RWPE2 (cell line): Measurements from ENCODE around the gene TBC1D21.

Experiments used
- ATAC-seq: fragments of 200-7000 bp; cut with Tn5 transposase; 3 replicates; pipeline ENCODE4 v1.9.1; 2021; ENCODE audit warnings: low read depth
- DNase-seq: peaks from one replicate; pipeline ENCODE4 v3.0.0-alpha.2; 2020; ENCODE audit warnings: low spot score
- H3K27ac ChIP-seq: fragments of 450-650 bp; 2 replicates; pipeline ENCODE4 v1.5.1; 2017; ENCODE audit warnings: mild to moderate bottlenecking; ENCODE audit not compliant: poor library complexity, severe bottlenecking
- H3K27me3 ChIP-seq: fragments of 250-450 bp; sonication (Bioruptor Pico); 2 replicates; pipeline ENCODE4 v1.5.1; 2021; ENCODE audit warnings: mild to moderate bottlenecking, moderate library complexity; ENCODE audit not compliant: insufficient read depth, poor library complexity, severe bottlenecking
- H3K36me3 ChIP-seq: fragments of 250-450 bp; sonication (Bioruptor Pico); 2 replicates; pipeline ENCODE4 v1.5.1; 2020; ENCODE audit warnings: low read depth, mild to moderate bottlenecking, moderate library complexity
- H3K4me1 ChIP-seq: fragments of 250-450 bp; sonication (Bioruptor Pico); 2 replicates; pipeline ENCODE4 v1.5.1; 2021; ENCODE audit warnings: mild to moderate bottlenecking, moderate library complexity; ENCODE audit not compliant: insufficient read depth, poor library complexity, severe bottlenecking
- H3K4me3 ChIP-seq: fragments of 250-450 bp; sonication (Bioruptor Pico); 2 replicates; pipeline ENCODE4 v1.5.1; 2021; ENCODE audit warnings: mild to moderate bottlenecking, moderate library complexity; ENCODE audit not compliant: severe bottlenecking
- H3K9me3 ChIP-seq: fragments of 250-450 bp; sonication (Bioruptor Pico); 2 replicates; pipeline ENCODE4 v1.5.1; 2021; ENCODE audit warnings: mild to moderate bottlenecking, moderate library complexity; ENCODE audit not compliant: severe bottlenecking
- TF ChIP-seq, protein P1 (sequence below): fragments of 450-650 bp; IDR thresholded peaks from one replicate; pipeline ENCODE4 v1.5.1; 2017; ENCODE audit warnings: mild to moderate bottlenecking, moderate library complexity; ENCODE audit not compliant: poor library complexity, severe bottlenecking

TBC1D21 gene

DNA sequence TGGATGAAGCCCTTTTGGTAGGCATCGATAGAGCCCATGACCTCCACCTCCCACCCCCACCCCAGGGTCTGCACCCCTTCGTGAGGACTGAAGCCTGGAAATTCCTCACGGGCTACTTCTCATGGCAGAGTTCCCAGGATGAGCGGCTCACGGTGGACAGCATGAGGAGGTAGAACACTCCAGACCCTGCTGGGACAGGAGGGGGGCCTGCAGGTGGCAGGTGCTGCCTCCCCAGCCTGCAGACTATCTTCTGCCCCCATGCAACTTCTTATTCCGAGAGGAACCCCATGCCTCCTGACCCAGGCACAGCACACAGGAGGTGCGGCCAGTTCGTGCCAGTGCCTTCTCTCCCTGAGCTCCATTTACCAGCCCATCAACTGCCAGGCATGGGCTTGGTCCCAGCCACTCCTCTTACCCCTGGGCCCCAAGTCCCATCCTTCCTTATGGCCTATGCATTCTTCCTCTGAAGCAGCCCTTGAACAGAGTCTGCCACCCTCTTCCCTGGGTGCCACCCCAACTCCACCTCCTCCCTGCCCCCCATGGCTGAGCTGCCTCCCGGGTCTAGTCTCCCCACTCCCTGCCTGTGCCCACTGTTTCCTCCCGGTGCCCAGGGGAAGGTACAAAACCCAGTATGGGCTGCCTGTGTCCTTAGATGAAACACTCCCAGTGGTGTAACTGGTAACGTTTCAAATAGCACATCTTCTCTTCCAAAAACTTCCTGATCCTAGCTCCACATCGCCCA lies 8.4 kb downstream of the TBC1D21 start:
- peak; percentile 56 for DNase-seq
- TF ChIP-seq, protein P1, sequence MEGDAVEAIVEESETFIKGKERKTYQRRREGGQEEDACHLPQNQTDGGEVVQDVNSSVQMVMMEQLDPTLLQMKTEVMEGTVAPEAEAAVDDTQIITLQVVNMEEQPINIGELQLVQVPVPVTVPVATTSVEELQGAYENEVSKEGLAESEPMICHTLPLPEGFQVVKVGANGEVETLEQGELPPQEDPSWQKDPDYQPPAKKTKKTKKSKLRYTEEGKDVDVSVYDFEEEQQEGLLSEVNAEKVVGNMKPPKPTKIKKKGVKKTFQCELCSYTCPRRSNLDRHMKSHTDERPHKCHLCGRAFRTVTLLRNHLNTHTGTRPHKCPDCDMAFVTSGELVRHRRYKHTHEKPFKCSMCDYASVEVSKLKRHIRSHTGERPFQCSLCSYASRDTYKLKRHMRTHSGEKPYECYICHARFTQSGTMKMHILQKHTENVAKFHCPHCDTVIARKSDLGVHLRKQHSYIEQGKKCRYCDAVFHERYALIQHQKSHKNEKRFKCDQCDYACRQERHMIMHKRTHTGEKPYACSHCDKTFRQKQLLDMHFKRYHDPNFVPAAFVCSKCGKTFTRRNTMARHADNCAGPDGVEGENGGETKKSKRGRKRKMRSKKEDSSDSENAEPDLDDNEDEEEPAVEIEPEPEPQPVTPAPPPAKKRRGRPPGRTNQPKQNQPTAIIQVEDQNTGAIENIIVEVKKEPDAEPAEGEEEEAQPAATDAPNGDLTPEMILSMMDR, result no peak
- Histone ChIP-seq H3K27me3 (no peaks in the 10 kb centered on the region), H3K9me3 (no peaks in the 10 kb centered on the region), H3K27ac (no peak overlapping the region), H3K4me1 (no peaks in the 10 kb centered on the region), H3K36me3 (no peaks in the 10 kb centered on the region), H3K4me3 (no peak overlapping the region)
- ATAC-seq, result no peak

DNA sequence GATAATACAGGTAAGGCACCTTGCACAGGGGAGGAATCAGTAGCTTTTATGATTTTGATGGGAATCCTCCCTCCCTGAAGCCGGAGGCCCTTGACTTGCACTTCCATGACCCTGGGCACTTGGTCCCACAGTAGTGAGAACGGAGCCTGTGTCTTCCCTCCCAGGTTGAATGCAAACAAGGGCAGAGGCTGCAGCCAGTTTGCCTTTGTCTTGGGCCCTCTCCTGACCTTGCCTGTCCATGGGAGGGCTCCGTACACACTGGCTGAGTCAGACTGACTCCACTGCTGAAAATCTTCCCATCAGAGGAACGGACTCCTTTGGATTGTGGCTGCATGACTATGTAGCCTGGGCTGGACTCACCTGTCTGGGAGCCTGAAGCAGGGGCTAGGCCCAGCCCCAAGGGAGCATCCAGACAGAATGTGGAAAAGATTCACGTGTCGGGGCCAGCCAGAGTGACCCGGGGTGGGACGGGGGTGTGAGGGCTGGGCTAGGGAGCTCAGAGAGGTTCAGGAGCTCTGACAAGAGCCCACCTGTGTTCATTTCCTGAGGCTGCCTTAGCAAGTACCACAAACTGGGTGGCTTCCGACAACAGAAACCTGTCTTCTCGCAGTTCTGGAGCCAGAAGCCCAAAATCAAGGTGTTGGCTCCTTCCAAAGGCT lies 9.5 kb downstream of the TBC1D21 start:
- Histone ChIP-seq H3K27ac (no peak overlapping the region), H3K4me3 (no peak overlapping the region), H3K9me3 (no peaks in the 10 kb centered on the region), H3K36me3 (no peaks in the 10 kb centered on the region), H3K4me1 (no peaks in the 10 kb centered on the region), H3K27me3 (no peaks in the 10 kb centered on the region)
- peak; percentile 33; the same call in 1 of the 3 replicates for ATAC-seq
- TF ChIP-seq, protein P1, result no peak
- DNase-seq, result peak; percentile 62

DNA sequence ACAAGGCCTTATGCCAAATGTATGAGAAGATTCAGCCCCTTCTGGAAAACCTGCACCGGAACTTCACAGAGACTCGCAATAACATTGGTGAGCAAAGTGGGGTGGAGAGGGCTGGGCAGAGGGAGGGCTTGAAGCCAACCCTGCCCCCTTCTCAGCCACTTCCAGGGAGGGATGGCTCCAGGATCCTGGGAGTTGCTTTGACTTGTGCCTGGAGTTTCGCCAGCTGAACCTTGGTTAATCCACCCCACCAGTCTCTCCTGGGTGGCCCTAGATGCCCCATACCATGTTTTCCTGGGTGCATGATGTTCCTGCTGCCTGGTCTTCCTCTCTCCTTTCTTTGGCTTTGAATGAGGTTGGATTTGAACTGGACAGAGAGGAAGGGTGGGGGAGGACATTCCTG lies 10.8 kb downstream of the TBC1D21 start:
- Histone ChIP-seq H3K4me1 (no peaks in the 10 kb centered on the region), H3K27ac (no peak overlapping the region), H3K9me3 (no peaks in the 10 kb centered on the region), H3K4me3 (no peak overlapping the region), H3K36me3 (no peaks in the 10 kb centered on the region), H3K27me3 (peaks cover 5% of the 10 kb centered on the region)
- no peak for ATAC-seq
- DNase-seq, result no peak
- TF ChIP-seq, protein P1, result no peak

DNA sequence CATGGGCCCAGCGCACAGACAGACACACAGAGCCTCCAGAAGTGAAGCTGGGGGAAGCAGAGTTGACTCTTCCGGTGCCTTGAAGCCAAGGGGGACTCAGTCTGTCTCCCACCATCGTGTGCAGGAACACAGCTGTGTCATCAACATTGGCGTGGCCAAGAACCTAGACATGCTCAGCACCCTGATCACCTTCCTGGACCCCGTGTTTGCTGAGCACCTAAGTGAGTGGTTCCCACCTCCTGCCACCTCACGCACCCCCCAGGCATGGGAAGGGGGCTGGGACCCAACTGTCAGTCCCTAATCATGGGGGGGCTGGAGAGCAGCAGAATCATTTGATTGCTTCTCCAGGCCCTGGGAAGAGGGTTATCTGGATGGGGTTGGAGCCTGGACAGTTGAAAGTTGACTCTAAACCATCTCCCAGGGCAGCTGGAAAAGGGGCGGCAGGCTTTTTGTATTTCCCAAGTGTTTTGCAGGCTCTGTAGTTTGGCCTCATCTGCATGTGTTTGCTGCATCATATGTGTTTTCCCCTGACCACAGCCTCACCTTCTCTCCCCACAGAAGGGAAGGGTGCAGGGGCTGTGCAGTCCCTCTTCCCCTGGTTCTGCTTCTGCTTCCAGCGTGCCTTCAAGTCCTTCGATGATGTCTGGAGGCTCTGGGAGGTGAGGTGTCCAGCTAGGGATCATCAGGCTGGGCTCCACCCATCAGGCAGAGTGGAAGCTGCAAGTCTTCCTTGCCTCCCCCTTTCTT lies 12.8 kb downstream of the TBC1D21 start:
- ATAC-seq (no peak), DNase-seq (peak; percentile 64)
- Histone ChIP-seq H3K27ac (no peak overlapping the region), H3K9me3 (no peaks in the 10 kb centered on the region), H3K27me3 (peaks cover 9% of the 10 kb centered on the region), H3K36me3 (no peaks in the 10 kb centered on the region), H3K4me1 (no peaks in the 10 kb centered on the region), H3K4me3 (no peak overlapping the region)
- TF ChIP-seq, protein P1, result no peak
